ENCODE results near the gene LUZP2. TPM values are rescaled to one million over a fixed set of nuclear protein-coding genes. Genes with fewer than 3 reads are reported as not detected.

The LUZP2 gene
- total and polyA plus RNA-seq, 2 donors (not counting 1 experiment from before 2014, with no cell fraction given) = not detected

DNA sequence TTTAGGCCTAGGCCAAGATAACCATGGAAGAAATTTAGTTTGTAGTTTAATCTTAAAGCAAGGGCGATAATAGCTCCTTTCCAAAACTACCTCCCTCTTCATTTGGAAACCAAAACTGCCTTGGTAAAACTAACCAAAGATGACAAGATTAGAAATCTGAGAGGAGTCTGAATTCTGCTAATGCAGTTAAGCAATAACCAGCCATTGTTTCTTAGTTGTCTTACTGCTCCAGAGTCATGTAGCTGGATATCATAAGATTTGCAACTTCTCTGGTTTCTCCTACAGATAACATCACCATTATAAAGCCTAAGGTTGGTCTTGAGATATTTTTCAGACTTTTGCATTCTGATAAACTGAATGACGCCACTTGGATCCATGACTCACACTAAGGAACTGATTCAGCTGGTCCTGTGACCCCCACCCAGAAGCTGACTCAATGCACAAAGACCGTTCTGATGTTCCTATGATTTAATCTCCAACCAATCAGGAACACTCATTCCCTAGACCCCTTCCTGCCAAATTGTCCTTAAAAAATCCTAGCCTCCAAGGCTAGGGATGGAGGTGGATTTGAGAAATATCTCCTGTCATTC, 200.8 kb downstream of the LUZP2 start:
- Histone ChIP-seq H3K27ac (ENCODE audit: low read length in 2 of 2) (no peak overlapping the region), H3K27me3 (replicated peaks in 1 of 4; ENCODE audit: control extremely low read depth in 1 of 4, control insufficient read depth in 3 of 4, insufficient read depth in 4 of 4, low read length in 3 of 4) (no peaks in the 10 kb centered on the region), H3K4me1 (ENCODE audit: control insufficient read depth in 2 of 2, insufficient read depth in 2 of 2, low read length in 2 of 2) (no peaks in the 10 kb centered on the region), H3K4me2 (replicated peaks; ENCODE audit: low read depth, low read length, poor library complexity, severe bottlenecking) (no peak overlapping the region), H4K20me1 (ENCODE audit: control insufficient read depth, insufficient read depth, low read length, poor library complexity, severe bottlenecking) (no peaks in the 10 kb centered on the region), H2AFZ (ENCODE audit: insufficient read depth, low read depth, low read length, poor library complexity, severe bottlenecking) (no peak overlapping the region), H3K9ac (ENCODE audit: low read length) (no peak overlapping the region), H3K79me2 (ENCODE audit: control insufficient read depth, insufficient read depth, low read length) (no peaks in the 10 kb centered on the region), H3K36me3 (replicated peaks in 1 of 2; ENCODE audit: control extremely low read depth in 1 of 2, control insufficient read depth in 1 of 2, extremely low read depth in 1 of 2, insufficient read depth in 2 of 2, low read length in 1 of 2) (no peaks in the 10 kb centered on the region), H3K4me3 (ENCODE audit: control extremely low read depth in 1 of 5, extremely low read depth in 1 of 5, insufficient read depth in 1 of 5, low read depth in 2 of 5, low read length in 4 of 5) (no peak overlapping the region), H3K9me3 (ENCODE audit: control extremely low read depth in 1 of 3, control insufficient read depth in 2 of 3, insufficient read depth in 1 of 3, low read length in 2 of 3) (no peaks in the 10 kb centered on the region)
- WGBS (ENCODE audit: insufficient coverage) = 100% methylated on average over 1 of the region's 3 CpGs
- no peak for DNase-seq
- intact Hi-C loops (cut with micrococcal nuclease) = no loop called here
- TF ChIP-seq, protein P1, sequence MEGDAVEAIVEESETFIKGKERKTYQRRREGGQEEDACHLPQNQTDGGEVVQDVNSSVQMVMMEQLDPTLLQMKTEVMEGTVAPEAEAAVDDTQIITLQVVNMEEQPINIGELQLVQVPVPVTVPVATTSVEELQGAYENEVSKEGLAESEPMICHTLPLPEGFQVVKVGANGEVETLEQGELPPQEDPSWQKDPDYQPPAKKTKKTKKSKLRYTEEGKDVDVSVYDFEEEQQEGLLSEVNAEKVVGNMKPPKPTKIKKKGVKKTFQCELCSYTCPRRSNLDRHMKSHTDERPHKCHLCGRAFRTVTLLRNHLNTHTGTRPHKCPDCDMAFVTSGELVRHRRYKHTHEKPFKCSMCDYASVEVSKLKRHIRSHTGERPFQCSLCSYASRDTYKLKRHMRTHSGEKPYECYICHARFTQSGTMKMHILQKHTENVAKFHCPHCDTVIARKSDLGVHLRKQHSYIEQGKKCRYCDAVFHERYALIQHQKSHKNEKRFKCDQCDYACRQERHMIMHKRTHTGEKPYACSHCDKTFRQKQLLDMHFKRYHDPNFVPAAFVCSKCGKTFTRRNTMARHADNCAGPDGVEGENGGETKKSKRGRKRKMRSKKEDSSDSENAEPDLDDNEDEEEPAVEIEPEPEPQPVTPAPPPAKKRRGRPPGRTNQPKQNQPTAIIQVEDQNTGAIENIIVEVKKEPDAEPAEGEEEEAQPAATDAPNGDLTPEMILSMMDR (IDR thresholded peaks at IDR 0.05) = no peak
- TF ChIP-seq EZH2 (IDR thresholded peaks at IDR 0.05; ENCODE audit: borderline replicate concordance, insufficient read depth, low read depth, low read length, poor library complexity, severe bottlenecking) = no peak
- H3K27ac Mint-ChIP-seq = no peak overlapping the region
- H3K9me3 Mint-ChIP-seq (ENCODE audit: insufficient read depth) = no peaks in the 10 kb centered on the region
- ATAC-seq (ENCODE audit: low read depth) = no peak
- ChIA-PET POLR2A (no interaction called here), CTCF (no interaction called here)
- no peaks in the 10 kb centered on the region for H3K27me3 Mint-ChIP-seq
- H3K4me1 Mint-ChIP-seq = no peaks in the 10 kb centered on the region
- no peak overlapping the region for H3K4me3 Mint-ChIP-seq

DNA sequence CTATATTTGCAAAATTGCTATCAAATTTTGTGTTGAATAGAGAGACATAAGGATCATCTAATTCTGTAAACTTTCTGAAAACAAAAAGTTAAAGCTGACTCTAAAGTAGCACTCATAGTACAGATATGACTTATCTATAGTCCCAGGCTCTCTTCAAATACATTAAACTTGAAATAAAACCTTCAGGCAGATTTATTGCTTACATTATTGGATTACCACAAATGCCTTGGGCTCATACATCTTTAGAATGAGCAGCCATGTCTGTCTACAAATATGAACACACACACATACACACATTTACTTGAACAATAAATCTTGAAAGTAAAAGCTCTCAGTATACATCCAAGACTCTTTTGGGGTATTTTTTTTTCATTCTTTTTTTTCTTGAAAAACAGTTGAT, 207.9 kb downstream of the LUZP2 start:
- Histone ChIP-seq H4K20me1 (ENCODE audit: control insufficient read depth, insufficient read depth, low read length, poor library complexity, severe bottlenecking) (no peaks in the 10 kb centered on the region), H3K36me3 (replicated peaks in 1 of 2; ENCODE audit: control extremely low read depth in 1 of 2, control insufficient read depth in 1 of 2, extremely low read depth in 1 of 2, insufficient read depth in 2 of 2, low read length in 1 of 2) (no peaks in the 10 kb centered on the region), H3K27ac (ENCODE audit: low read length in 2 of 2) (no peak overlapping the region), H3K4me3 (ENCODE audit: control extremely low read depth in 1 of 5, extremely low read depth in 1 of 5, insufficient read depth in 1 of 5, low read depth in 2 of 5, low read length in 4 of 5) (no peak overlapping the region), H3K4me2 (replicated peaks; ENCODE audit: low read depth, low read length, poor library complexity, severe bottlenecking) (no peak overlapping the region), H3K9ac (ENCODE audit: low read length) (no peak overlapping the region), H3K4me1 (ENCODE audit: control insufficient read depth in 2 of 2, insufficient read depth in 2 of 2, low read length in 2 of 2) (no peaks in the 10 kb centered on the region), H3K27me3 (replicated peaks in 1 of 4; ENCODE audit: control extremely low read depth in 1 of 4, control insufficient read depth in 3 of 4, insufficient read depth in 4 of 4, low read length in 3 of 4) (no peaks in the 10 kb centered on the region), H3K9me3 (ENCODE audit: control extremely low read depth in 1 of 3, control insufficient read depth in 2 of 3, insufficient read depth in 1 of 3, low read length in 2 of 3) (no peaks in the 10 kb centered on the region), H2AFZ (ENCODE audit: insufficient read depth, low read depth, low read length, poor library complexity, severe bottlenecking) (no peak overlapping the region), H3K79me2 (ENCODE audit: control insufficient read depth, insufficient read depth, low read length) (no peaks in the 10 kb centered on the region)
- POLR2A ChIA-PET = no interaction called here
- Mint-ChIP-seq H3K9me3 (ENCODE audit: insufficient read depth) (peaks cover 5% of the 10 kb centered on the region), H3K27ac (no peak overlapping the region), H3K4me1 (peaks cover under 1% of the 10 kb centered on the region), H3K27me3 (no peaks in the 10 kb centered on the region), H3K4me3 (no peak overlapping the region)
- CTCF ChIA-PET = no interaction called here
- no peak for TF ChIP-seq EZH2 (IDR thresholded peaks at IDR 0.05; ENCODE audit: borderline replicate concordance, insufficient read depth, low read depth, low read length, poor library complexity, severe bottlenecking)
- TF ChIP-seq, protein P1 (IDR thresholded peaks at IDR 0.05) = no peak
- intact Hi-C loops (cut with micrococcal nuclease) = no loop called here
- no peak for ATAC-seq (ENCODE audit: low read depth)
- DNase-seq = no peak
